ENCODE measurements around the gene SLC22A5.

DNA sequence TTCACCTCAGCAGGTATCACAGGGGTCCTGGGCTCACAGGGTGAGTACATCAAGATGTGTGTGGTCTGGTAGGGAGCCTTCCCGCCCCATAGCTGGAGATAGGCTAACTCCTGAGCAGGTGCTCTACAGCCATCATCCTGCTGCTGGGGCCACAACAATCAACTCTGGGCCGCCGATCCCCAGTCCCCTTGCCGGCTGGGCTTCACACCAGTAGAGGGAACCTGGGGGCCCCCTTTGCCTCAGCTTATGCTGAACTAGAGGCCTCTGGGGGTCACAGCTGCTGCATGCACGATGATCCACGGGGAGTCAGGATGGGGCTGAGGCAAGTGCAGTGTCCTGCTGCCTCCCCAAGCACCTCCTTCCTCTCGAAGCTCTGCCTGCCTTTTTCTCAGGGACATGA is 74.6 kb downstream of the SLC22A5 start:
- TF ChIP-seq CHD2 (IDR thresholded peaks at IDR 0.05; ENCODE audit: borderline replicate concordance, low read depth, low read length) = no peak
- TF ChIP-seq, protein P1, sequence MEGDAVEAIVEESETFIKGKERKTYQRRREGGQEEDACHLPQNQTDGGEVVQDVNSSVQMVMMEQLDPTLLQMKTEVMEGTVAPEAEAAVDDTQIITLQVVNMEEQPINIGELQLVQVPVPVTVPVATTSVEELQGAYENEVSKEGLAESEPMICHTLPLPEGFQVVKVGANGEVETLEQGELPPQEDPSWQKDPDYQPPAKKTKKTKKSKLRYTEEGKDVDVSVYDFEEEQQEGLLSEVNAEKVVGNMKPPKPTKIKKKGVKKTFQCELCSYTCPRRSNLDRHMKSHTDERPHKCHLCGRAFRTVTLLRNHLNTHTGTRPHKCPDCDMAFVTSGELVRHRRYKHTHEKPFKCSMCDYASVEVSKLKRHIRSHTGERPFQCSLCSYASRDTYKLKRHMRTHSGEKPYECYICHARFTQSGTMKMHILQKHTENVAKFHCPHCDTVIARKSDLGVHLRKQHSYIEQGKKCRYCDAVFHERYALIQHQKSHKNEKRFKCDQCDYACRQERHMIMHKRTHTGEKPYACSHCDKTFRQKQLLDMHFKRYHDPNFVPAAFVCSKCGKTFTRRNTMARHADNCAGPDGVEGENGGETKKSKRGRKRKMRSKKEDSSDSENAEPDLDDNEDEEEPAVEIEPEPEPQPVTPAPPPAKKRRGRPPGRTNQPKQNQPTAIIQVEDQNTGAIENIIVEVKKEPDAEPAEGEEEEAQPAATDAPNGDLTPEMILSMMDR (IDR thresholded peaks at IDR 0.05 in 2 of 3, conservative IDR thresholded peaks at IDR 0.05 in 1 of 3; ENCODE audit: control insufficient read depth in 2 of 3, extremely low read depth in 1 of 3, insufficient read depth in 1 of 3, low read depth in 3 of 3, low read length in 3 of 3) = no peak
- TF ChIP-seq BHLHE40 (IDR thresholded peaks at IDR 0.05; ENCODE audit: borderline replicate concordance in 1 of 2, low read depth in 2 of 2, low read length in 1 of 2) = no peak
- TF ChIP-seq, protein P2, sequence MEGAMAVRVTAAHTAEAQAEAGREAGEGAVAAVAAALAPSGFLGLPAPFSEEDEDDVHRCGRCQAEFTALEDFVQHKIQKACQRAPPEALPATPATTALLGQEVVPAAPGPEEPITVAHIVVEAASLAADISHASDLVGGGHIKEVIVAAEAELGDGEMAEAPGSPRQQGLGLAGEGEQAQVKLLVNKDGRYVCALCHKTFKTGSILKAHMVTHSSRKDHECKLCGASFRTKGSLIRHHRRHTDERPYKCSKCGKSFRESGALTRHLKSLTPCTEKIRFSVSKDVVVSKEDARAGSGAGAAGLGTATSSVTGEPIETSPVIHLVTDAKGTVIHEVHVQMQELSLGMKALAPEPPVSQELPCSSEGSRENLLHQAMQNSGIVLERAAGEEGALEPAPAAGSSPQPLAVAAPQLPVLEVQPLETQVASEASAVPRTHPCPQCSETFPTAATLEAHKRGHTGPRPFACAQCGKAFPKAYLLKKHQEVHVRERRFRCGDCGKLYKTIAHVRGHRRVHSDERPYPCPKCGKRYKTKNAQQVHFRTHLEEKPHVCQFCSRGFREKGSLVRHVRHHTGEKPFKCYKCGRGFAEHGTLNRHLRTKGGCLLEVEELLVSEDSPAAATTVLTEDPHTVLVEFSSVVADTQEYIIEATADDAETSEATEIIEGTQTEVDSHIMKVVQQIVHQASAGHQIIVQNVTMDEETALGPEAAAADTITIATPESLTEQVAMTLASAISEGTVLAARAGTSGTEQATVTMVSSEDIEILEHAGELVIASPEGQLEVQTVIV (IDR thresholded peaks at IDR 0.05; ENCODE audit: borderline replicate concordance, partially characterized antibody) = no peak
- TF ChIP-seq, protein P3, sequence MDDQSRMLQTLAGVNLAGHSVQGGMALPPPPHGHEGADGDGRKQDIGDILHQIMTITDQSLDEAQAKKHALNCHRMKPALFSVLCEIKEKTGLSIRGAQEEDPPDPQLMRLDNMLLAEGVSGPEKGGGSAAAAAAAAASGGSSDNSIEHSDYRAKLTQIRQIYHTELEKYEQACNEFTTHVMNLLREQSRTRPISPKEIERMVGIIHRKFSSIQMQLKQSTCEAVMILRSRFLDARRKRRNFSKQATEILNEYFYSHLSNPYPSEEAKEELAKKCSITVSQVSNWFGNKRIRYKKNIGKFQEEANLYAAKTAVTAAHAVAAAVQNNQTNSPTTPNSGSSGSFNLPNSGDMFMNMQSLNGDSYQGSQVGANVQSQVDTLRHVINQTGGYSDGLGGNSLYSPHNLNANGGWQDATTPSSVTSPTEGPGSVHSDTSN (IDR thresholded peaks at IDR 0.05; ENCODE audit: insufficient replicate concordance, low read depth, low read length) = no peak
- no peak for TF ChIP-seq YY1 (IDR thresholded peaks at IDR 0.05; ENCODE audit: low read depth, low read length)
- TF ChIP-seq POLR2AphosphoS5 (IDR thresholded peaks at IDR 0.05; ENCODE audit: low read length) = no peak

Measured in GM12878 (cell line).